GM21825 (cell line): ENCODE data around the gene RTF1.

Source experiments
- ATAC-seq: cut with Tn5 transposase; IDR thresholded peaks from one replicate; pipeline ENCODE4 v1.9.1; 2021; ENCODE audit warnings: mild to moderate bottlenecking, moderate library complexity; ENCODE audit not compliant: unreplicated experiment

RTF1 gene

DNA sequence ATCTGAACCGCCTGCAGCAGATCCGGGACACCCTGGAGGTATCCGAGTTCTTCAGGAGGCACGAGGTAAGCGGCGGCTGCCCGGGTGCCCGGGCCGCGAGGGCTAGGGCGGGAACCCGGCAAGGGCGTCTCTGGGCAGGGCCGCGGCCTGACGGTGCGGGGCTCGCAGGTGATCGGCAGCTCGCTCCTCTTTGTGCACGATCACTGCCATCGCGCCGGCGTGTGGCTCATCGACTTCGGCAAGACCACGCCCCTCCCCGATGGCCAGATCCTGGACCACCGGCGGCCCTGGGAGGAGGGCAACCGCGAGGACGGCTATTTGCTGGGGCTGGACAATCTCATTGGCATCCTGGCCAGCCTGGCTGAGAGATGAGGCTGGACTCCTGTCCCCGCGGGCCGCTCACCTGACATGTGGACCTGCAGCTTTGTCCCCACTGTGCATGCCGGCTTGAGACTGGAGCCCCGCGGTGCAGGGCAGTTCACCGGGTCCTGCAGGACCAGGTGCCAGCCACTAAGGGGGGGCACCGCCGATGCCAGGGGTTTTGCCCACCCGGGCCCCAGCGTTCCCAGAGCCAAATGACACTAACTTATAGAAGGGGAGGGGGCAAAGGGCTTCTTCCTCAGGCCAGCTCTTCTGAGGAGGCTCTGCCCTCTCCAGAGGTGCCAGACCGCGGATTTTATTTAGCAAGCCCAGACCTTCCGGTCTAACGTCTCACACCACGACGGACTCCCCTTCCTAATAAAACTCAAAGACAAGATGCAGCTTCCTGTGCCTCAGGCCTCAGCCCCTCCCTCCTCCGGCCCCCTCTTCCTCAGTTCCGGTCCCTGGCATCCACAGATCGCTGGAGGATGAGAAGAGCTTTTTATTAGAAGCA, 86.1 kb downstream of the RTF1 start:
- no peak for ATAC-seq

DNA sequence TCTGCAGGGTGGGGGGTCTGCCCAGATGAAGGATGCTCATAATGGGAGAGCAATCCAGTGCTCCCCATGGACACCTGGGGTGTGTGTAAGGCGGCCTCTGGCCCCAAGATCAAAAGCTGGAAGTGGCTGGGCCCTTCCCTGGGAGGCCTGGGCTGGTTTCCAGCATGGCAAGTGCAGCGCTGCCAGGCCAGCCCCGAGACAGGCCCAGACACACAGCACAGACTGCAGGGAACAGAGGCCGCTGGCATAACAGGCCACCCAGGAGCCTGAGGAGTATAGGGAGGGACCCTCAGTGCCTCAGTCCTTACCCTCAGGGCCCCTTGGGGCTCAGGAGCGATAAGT, 86.7 kb downstream of the RTF1 start:
- ATAC-seq: no peak

DNA sequence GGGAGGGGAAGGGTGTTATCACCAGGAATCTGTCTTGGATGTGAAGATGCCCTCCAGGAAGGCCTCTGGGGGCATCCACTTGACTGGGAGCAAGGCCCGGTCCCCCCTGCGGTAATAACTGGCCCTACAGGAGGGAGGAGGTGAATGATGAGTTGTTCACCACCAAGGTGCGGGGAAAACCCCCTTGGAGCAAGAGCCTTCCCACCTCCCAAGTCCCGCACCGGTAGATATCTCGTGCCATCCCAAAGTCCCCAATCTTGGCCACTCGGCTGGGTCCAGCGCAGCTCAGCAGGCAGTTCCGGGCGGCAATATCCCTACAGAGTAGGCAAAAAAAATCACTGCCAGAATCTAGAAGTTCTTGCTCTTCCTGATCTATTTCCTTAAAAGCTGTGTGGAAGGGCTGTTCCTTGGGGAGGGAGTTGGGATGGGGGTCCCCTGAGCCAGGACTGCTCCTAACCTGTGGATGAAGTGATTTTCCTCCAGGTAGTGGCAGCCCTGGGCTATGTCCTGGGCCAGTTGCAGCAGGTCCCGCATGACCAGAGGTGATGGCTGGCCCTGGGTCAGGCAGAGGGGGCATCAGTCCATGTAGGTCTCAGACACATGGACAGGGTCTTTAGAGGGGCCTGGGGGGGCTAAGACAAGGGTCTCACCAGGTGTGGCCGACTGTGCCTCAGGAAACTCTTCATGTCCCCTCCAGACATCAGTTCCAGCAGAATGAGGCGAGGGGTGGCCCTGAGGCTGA, 88.0 kb downstream of the RTF1 start:
- no peak for ATAC-seq

DNA sequence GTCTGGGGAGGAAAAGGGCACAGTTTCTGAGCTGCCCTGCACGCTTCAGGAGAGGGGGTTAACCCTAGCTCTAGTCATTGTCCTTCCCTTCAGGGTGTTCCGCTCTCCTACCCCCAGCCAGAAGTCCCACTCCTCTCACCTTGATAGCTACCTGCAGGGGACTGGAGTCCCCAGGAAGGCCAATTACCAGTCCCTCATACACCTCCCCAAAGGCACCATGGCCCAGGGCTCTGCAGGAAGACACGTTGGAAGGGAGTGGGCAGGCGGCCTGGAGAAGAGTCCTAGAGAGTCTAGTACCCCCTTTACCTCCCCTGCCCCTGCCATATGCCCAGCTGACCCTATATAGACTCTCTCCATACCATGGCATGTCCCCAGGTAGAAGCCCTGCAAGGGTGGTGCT, 88.9 kb downstream of the RTF1 start:
- no peak for ATAC-seq

DNA sequence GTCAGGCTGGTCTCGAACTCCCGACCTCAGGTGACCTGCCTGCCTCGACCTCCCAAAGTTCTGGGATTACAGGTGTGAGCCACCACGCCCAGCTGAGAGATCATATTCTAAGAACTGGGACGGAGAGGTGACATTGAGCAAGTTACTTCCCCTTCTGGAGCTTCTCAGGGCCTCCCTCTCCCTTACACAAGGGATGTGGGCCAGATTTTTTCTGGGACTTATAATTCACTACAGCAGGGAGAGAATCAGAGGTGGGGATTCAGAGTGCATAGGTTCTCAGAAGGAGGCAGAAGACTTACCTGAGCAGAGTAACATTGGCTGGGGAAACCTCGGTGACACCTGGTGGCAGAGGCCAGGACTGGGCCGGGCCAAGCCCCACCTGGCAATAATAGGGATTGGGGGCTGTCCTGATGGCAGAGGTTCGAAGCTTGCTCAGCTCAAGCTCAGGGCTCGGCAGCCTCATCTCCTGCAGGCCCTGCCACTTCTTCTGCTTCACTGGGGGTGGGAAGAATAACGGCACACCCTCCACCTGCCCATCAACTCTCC, 90.0 kb downstream of the RTF1 start:
- ATAC-seq: no peak

DNA sequence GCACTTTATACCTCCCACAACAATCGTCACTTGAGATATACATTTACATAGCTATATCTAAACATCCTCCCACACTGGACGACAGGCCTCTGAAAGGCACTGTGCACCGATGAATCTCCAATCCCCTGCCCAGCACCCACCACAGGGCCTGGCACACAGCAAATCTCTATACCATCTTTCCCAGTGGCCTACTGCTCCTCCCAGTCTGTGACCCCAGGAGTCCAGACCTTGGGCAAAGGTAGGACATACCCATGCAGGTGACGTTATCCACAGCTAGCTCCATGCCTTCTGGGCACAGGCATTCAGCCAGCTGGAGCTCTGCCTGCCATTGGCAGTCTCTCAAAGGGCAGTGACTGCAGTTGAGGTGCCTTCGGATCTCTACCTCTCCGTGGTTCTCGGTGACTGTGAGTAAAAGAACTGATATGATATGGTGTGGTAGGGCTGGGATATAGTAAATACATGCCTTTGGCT, 91.0 kb downstream of the RTF1 start:
- no peak for ATAC-seq

DNA sequence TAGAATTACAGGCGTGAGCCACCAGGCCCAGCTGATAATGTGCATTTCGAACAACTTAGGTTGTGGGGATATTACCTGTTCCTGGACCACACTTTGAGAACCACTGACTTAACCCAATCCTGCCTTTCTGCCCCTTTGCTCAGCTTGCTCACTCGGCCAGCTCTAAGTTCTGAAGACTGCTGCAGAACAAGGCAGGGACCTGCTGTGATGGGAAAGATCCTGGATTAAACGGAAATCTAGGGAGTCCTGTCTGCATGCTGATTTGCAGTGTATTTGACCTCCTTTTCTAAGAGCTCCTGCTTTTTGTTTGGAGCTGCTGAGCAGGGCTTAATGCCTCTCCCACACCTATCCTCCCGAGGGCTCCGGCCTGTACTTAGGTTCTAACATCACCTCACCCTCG, 93.8 kb downstream of the RTF1 start:
- ATAC-seq: no peak

DNA sequence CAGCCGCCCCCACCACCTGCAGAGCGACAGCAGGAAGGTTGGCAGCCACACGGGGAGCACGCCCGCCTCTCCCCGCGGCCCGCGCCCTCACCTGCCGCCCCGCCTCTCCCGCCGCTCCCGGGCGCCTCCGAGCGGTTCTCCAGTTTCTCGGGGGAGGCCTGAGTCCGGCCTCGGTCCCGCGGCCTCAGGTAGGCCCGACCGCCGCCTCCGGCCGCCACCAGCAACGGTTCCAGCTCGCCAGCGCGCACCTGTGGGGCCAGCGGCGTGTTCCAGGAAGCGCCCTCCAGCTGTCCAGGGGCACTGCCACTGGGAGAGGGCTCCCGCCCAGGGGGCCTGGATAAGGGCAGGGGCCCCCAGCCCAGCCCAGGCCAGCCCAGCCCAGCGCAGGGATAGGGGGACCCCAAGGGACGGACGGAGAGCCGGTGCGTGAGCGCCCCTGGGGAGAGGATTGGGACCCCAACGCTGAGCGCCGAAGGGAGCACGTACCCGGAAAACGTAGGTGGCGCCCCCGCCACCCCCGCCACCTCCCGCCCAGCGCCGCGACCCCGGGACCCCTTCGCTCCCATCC, 94.5 kb downstream of the RTF1 start:
- no peak for ATAC-seq

DNA sequence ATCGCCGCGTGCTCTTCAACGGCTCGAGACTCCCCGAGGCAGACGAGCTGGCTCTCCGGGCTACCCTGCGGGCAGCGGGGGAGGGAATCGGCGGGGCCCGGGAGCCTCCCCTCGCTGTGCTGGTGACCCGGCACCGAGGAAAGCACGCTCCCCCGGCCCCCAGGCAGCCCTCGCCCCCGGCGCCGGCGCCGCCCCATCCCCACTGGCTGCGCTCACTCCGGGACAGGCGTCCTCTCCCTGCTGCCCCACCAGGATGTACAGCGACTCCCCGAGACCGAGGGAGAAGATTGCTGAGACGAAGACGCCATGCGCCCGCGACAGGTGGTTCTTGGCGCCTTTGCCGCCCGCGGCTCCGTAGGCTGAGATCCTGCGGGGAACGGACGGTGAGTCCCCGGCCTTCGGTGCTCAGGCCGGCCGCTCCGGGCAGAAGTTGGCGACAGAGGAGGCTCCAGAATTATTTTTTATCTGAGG, 95.0 kb downstream of the RTF1 start:
- ATAC-seq: no peak

DNA sequence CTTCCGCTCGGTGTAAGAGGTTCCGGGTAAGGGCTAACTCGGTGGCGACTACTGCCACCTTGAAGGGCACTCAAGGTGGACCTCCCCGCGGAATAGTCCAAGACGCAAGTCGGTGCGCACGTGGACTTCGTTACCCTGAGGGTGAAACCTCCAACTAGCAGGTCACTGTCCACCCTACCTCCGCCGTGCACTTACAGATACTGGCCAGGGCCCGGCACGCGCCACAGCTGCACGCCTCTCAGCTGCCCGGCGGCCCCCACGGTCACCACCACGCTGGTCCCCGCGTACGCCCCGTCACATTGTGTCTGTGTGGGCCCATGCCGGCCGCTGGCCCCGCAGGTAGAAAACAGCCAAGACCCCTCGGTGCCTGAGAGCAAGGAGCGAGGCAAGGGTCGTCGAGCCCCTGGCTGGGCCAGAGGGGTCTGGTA, 95.6 kb downstream of the RTF1 start:
- ATAC-seq: no peak

DNA sequence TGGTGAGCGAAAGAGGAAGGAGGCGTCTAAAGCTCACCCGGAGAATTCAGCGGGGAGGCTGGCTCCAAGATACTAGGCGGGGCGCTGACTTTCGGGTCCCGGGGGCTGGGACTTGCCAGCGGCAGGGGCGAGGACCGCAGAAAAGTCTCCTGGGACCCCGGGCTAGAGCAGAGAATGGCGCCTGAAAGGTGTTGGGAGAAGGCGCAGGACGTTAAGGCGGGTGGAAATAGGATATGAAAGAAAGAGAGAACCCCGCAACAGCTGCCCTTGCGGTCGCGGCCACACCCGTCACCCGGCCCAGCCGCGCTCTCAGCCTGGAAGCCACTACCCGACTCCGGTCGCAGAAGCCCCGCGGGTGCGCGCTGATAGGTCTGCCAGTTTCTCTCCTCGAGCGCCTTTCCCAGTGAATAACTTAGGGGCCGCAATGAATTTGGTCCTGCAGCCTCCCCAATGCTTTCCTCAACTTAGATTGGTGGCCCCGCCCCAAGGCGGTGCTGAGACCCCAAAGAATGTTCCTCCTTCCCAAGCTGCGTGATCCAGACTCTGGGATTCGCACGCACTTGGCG, 96.1 kb downstream of the RTF1 start:
- no peak for ATAC-seq

DNA sequence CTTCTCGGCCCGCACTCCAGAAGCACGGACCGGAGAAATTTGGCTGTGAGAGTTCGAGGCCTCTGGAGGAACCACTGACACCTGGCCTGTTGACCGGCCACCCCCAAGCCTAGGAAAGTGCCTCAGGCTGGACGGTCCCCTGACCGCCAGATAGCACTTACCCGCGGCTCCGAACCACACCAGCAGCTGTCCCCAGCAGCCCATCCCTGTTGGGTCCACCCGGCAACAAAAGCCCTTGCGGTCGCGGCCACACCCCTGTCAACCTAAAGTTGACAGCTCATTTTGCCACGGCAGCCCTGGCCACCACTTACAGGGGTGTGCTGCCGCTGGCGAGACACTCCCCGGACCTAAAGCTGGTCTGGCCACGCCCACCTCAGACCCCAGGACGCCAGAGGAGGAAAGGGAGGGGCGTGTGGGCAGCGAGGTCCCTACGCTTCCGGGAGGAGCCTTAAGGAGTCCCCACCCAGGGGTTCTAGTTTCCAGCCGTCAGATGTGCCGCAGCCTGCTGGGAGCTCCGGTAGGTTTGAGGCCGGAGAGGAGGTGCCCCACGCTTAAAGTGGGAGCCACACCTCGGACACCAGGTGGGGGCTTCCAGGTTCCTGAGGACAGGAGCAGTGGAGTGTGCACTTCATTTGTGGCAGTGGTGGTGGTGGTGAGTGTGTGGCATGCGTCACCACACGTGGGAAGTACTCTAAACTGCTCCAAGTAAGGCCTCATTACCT, 96.8 kb downstream of the RTF1 start, which contains the start of gene LTK:
Gene LTK, minus strand, starts transcription at position 322 of the 722 bp plus-strand sequence. Its CDS starts 118 bp downstream, at position 204.
- ATAC-seq: no peak

DNA sequence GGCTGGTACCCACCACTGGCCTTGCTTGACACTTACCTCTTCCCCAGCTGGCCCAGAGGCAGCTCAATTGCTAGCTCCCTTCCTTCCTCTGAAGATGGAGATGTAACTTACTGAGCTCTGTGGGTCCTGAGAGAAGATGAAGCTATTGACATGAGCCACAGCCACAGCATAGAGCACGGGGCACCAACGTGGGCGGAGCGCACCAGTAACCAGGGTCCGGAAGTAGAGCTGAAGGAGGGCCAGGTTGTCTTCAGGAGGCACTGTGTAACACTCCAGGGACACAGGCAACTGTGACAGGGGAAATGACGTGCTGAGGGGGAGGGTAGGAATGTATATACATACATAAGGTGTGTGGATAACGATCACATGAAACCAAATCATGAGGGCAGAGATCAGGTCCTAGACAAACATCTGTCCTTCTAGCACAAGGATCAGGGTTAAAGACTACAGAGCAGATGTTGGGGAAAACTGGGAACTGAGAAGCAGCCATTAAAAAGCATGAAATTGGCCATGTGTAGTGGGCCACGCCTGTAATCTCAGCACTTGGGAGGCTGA, 101.1 kb downstream of the RTF1 start:
- ATAC-seq: no peak

DNA sequence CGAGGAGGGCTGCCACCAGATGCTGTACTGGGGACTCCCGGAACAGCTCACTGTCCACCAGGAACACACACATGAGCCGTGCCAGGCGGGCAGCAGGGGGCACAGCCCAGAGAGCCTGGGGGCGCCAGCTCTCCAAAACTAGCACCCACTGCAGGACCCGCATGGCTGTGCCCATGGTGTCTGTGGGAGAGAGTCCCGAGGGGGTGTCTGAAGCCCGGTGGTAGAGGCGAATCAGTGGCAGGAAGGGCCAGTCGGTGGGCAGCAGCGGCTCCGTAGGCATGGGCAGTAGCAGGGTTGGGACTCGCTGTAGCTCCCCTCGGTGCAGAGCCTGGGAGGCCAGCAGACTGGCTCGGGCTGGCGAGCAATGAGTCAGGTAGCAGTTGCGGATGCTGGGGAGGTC, 103.7 kb downstream of the RTF1 start:
- ATAC-seq: no peak

DNA sequence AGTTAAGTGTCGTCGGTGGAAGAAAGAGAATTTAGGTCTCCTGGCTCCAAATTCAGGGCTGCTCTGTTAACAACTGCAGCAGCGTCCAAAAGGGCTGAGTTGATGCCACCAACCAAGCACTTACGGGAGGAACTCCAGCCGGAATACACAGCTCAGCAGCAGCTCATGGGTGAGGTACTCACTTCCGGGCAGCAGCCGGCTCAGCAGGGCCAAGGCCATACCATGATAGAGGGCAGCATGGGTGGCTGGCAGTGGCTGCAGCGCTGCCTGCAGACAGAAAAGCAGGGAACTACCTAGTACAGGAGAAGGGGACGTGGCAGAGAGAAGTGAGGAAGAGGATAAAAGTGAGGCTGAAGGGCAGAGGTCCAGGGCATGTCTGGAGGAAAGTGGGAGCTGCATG, 104.7 kb downstream of the RTF1 start:
- ATAC-seq: no peak

DNA sequence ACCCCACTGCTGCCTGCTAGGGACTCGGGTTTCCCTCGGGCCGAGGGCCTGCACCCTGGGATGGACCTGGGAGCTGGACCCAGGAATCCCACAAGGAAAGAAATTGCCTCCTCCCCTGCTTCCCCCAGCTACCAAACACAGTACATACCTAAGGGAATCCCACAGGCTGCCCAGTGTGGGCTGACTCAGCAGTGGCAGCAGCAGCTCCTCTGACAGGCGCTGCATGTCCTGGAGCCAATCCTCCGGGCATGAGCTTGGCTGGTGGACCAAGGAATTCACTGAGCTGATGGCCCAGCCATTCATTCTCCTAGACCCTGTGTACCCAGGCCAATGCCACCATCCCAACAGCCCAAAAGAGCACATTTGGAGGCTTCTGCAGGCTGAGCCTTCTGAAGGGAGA, 106.2 kb downstream of the RTF1 start:
- no peak for ATAC-seq

DNA sequence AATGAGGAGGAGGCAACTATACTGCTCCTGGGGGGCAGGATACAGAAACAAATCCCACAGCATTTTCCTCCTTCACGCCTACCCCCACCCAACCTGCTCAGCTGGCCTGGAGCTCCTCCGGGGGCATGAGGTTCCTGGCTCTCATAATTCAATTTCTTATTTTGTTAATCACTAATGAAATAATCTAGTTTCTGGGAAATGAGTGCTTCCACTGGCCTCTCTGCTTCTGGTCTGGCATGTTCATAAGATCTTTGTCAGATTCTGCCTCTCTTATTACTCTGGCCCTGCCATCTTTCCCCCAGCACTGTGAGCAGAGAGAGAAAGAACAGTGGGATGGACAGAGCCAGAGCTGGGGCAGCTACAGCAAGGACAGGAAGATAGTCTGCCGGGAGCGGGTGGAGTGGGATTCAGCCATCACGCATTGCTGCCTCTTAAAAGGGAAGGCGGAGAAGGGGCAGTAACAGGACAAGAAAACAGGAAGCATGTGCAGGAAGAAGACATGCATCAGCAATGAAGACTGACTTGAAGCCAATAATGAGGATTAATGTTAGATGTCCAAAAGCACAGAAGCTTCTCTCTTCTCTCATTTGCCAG, 113.6 kb downstream of the RTF1 start:
- ATAC-seq: no peak
